ENCODE measurements around the gene SERF2. TPM values are rescaled to one million over a fixed set of nuclear protein-coding genes. Genes with fewer than 3 reads are reported as not detected.
"Not testable (repeated sequence)": the region's sequence is repeated elsewhere in the genome, so short reads cannot be mapped to it uniquely, and the experiment has no call there.

Gene SERF2
- total RNA-seq = 578 and 599 TPM in 2 replicates
- long read RNA-seq, transcript SERF2-201 (3 exons, 1,537 nt) = major isoform, 118 of 133 reads
- long read RNA-seq, transcript SERF2-207 (2 exons, 582 nt) = minor isoform, 5 of 133 reads
- long read RNA-seq, partial matches to known transcripts = 6 of 133 reads
- long read RNA-seq, other reads (novel, unspliced or antisense) = 3 of 133 reads

GRCh38 chr15:43791993-43792760 lies at the start of gene SERF2:
TSS of gene SERF2 (plus strand) at chr15:43792320. CDS start at chr15:43792377, 57 bp downstream.
- Mint-ChIP-seq H3K27ac (ENCODE audit: unreplicated experiment) (peak within 1 kb of the TSS; percentile 98), H3K36me3 (ENCODE audit: low read depth) (peaks cover 3% of the 10 kb centered on the region), H3K4me1 (peaks cover 32% of the 10 kb centered on the region), H3K9me3 (no peaks in the 10 kb centered on the region), H3K27me3 (ENCODE audit: low read depth) (no peaks in the 10 kb centered on the region), H3K4me3 (peak within 1 kb of the TSS; percentile 99)
- no peak for TF ChIP-seq CTCF (conservative IDR thresholded peaks at IDR 0.05)
- peak; percentile 99 for DNase-seq (ENCODE audit: low read depth, low spot score)

DNA sequence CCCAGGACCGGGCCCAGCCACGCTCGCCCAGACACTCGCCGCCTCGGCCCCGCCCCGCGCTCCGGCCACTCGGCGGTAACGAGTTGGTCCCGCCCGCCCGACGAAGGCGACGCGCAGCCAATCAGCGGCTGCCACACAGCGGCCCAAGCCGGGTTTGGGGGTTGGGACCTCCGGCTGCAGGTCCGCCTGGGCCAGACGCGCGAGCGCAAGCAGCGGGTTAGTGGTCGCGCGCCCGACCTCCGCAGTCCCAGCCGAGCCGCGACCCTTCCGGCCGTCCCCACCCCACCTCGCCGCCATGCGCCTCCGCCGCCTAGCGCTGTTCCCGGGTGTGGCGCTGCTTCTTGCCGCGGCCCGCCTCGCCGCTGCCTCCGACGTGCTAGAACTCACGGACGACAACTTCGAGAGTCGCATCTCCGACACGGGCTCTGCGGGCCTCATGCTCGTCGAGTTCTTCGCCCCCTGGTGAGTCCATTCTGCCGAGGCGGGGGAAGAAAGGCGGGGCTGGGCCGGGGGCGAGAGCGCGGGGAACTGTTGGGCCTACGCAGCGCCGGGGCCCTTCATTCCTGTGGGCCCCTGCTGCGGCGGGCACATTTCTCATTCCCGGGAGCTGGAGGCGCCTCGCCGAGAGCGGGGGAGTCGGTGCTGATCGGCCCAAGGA lies 45.7 kb upstream of the SERF2 start, which contains the start of gene PDIA3:
TSS of gene PDIA3 (plus strand) at position 194 of the 658 bp plus-strand sequence. CDS start at position 296, 102 bp downstream.
- peaks cover 12% of the 10 kb centered on the region for H3K36me3 Mint-ChIP-seq (ENCODE audit: low read depth)
- H3K9me3 Mint-ChIP-seq; H3K27me3 Mint-ChIP-seq (ENCODE audit: low read depth): not testable (repeated sequence)
- TF ChIP-seq CTCF (conservative IDR thresholded peaks at IDR 0.05) = peak; percentile 42
- peak; percentile 90 for DNase-seq (ENCODE audit: low read depth, low spot score)
- H3K27ac Mint-ChIP-seq (ENCODE audit: unreplicated experiment) = peak within 1 kb of the TSS; percentile 99
- H3K4me3 Mint-ChIP-seq = peak within 1 kb of the TSS; percentile 97
- H3K4me1 Mint-ChIP-seq = peaks cover 23% of the 10 kb centered on the region

DNA sequence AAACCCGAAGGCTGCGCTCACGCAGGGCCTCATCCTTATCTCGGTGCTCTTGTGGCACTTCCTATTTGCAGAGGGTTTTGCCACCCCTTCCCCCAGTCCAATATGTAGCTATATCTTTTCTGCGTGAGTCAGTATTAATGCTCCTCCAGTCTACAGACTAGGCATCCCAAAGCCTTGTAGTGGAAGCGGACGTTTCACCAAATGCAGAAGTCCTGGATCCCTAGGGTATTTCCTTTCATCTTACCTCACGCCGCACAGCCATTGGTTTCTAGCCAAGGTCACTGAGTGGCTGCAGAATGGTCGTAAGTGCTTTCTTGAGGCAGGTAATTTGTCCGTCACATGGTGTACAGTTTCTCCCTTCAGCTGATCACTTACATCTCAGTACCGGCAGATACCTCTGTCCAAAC lies 45.2 kb upstream of the SERF2 start:
- H3K36me3 Mint-ChIP-seq (ENCODE audit: low read depth) = peaks cover 12% of the 10 kb centered on the region
- peak overlapping the region; percentile 99 for H3K27ac Mint-ChIP-seq (ENCODE audit: unreplicated experiment)
- not testable (repeated sequence) for H3K27me3 Mint-ChIP-seq (ENCODE audit: low read depth); DNase-seq (ENCODE audit: low read depth, low spot score); H3K9me3 Mint-ChIP-seq
- H3K4me3 Mint-ChIP-seq = peak overlapping the region; percentile 97
- peaks cover 27% of the 10 kb centered on the region for H3K4me1 Mint-ChIP-seq

DNA sequence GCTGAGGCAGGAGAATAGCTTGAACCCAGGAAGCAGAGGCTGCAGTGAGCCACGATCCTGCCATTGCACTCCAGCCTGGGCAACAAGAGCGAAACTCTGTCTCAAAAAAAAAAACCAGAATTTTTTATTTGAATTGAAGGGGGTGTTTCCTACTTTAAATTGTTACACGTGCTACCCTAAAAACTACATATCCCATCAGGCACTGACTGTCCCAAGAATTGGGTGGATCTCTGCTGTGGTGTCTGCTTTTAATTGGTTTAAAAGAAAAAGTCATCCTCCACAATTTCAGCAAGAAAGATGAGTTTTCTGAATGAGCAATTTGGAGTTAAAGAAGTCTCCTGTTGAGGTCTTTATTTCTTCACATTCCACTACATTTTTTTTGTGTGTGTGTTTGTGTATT lies 43.7 kb upstream of the SERF2 start:
- no peak for DNase-seq (ENCODE audit: low read depth, low spot score)
- peaks cover 12% of the 10 kb centered on the region for H3K36me3 Mint-ChIP-seq (ENCODE audit: low read depth)
- no peak for TF ChIP-seq CTCF (conservative IDR thresholded peaks at IDR 0.05)
- H3K27me3 Mint-ChIP-seq (ENCODE audit: low read depth) = no peaks in the 10 kb centered on the region
- no peak overlapping the region for H3K27ac Mint-ChIP-seq (ENCODE audit: unreplicated experiment)
- H3K4me3 Mint-ChIP-seq = peak overlapping the region; percentile 97
- peaks cover 31% of the 10 kb centered on the region for H3K4me1 Mint-ChIP-seq
- H3K9me3 Mint-ChIP-seq = no peaks in the 10 kb centered on the region

DNA sequence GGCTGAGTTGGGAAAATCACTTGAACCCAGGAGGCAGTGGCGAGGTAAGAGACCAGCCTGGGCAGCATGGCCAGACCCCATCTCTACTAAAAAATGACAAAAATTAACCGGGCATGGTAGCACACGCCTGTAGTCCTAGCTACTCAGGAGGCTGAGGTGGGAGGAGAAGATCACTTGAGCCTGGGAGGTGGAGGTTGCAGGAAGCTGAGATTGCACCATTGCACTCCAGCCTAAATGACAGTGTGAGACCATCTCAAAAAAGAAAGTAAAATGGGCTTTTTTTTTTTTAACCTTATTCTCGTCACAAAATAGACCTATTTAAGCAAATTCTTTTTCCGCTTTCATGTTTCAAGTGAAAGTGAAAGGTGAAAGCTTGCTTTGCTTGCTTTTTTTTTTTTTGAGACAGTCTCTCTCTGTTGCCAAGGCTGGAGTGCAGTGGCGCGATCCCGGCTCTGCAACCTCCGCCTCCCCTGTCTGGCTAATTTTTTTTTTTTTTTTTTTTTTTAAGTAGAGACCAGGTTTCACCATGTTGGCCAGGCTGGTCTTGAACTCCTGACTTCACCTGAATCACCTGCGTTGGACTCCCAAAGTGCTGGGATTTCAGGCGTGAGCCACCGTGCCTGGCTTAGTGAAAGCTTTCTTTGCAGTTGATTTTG lies 42.3 kb upstream of the SERF2 start:
- H3K4me1 Mint-ChIP-seq = peaks cover 26% of the 10 kb centered on the region
- no peak for TF ChIP-seq CTCF (conservative IDR thresholded peaks at IDR 0.05)
- peak overlapping the region; percentile 34 for H3K4me3 Mint-ChIP-seq
- H3K36me3 Mint-ChIP-seq (ENCODE audit: low read depth) = peaks cover 12% of the 10 kb centered on the region
- no peaks in the 10 kb centered on the region for H3K27me3 Mint-ChIP-seq (ENCODE audit: low read depth)
- H3K27ac Mint-ChIP-seq (ENCODE audit: unreplicated experiment) = peak overlapping the region; percentile 43
- H3K9me3 Mint-ChIP-seq = no peaks in the 10 kb centered on the region
- DNase-seq (ENCODE audit: low read depth, low spot score) = no peak

All from neural crest cell (in vitro differentiated cells).